Measurements from ENCODE around the gene ZNF500. TPM values are rescaled to one million over a fixed set of nuclear protein-coding genes. Genes with fewer than 3 reads are reported as not detected.

The ZNF500 gene
- total RNA-seq, 1 donor from 2014 or later, result 5.8 TPM

- H3K27me3 ChIP-seq (ENCODE audit: control insufficient read depth, insufficient read depth, low read length), result no peaks in the 10 kb centered on the region
- peaks cover 1% of the 10 kb centered on the region for H3K36me3 ChIP-seq (ENCODE audit: control insufficient read depth, insufficient read depth, low read length)
- no peak for TF ChIP-seq CTCF (IDR thresholded peaks at IDR 0.05; ENCODE audit: insufficient read depth, low read length, poor library complexity, severe bottlenecking)
- no peak overlapping the region for H3K4me3 ChIP-seq (ENCODE audit: low read depth, low read length)
- no peak for DNase-seq (ENCODE audit: low read depth)
Measured at GRCh38 chr16:4723071-4723767, 43.7 kb downstream of the ZNF500 start.

GRCh38 chr16:4718466-4718865 lies 48.5 kb downstream of the ZNF500 start:
- no peak for TF ChIP-seq CTCF (IDR thresholded peaks at IDR 0.05; ENCODE audit: insufficient read depth, low read length, poor library complexity, severe bottlenecking)
- Histone ChIP-seq H3K36me3 (ENCODE audit: control insufficient read depth, insufficient read depth, low read length) (no peaks in the 10 kb centered on the region), H3K27me3 (ENCODE audit: control insufficient read depth, insufficient read depth, low read length) (no peaks in the 10 kb centered on the region), H3K4me3 (ENCODE audit: low read depth, low read length) (no peak overlapping the region)
- DNase-seq (ENCODE audit: low read depth), result no peak

DNA sequence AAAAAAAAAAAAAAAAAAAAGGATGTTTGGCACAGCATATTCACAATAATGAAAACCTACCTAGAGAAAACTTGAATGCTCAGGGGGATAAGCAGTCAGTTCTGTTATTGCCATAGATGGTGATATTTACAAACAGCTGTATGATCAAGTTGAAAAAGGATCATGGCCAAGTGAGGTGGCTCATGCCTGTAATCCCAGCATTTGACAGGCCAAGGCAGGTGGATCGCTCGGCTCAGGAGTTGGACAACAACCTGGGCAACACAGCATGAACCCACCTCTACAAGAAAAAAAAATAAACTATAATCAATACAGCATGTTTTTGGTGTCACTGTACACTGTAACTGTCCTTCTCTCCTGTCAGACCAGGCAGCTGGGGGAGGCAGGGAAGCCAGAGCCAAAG lies 52.0 kb downstream of the ZNF500 start:
- no peak for TF ChIP-seq CTCF (IDR thresholded peaks at IDR 0.05; ENCODE audit: insufficient read depth, low read length, poor library complexity, severe bottlenecking)
- Histone ChIP-seq H3K4me3 (ENCODE audit: low read depth, low read length) (no peak overlapping the region), H3K27me3 (ENCODE audit: control insufficient read depth, insufficient read depth, low read length) (no peaks in the 10 kb centered on the region), H3K36me3 (ENCODE audit: control insufficient read depth, insufficient read depth, low read length) (no peaks in the 10 kb centered on the region)
- DNase-seq (ENCODE audit: low read depth), result no peak

DNA sequence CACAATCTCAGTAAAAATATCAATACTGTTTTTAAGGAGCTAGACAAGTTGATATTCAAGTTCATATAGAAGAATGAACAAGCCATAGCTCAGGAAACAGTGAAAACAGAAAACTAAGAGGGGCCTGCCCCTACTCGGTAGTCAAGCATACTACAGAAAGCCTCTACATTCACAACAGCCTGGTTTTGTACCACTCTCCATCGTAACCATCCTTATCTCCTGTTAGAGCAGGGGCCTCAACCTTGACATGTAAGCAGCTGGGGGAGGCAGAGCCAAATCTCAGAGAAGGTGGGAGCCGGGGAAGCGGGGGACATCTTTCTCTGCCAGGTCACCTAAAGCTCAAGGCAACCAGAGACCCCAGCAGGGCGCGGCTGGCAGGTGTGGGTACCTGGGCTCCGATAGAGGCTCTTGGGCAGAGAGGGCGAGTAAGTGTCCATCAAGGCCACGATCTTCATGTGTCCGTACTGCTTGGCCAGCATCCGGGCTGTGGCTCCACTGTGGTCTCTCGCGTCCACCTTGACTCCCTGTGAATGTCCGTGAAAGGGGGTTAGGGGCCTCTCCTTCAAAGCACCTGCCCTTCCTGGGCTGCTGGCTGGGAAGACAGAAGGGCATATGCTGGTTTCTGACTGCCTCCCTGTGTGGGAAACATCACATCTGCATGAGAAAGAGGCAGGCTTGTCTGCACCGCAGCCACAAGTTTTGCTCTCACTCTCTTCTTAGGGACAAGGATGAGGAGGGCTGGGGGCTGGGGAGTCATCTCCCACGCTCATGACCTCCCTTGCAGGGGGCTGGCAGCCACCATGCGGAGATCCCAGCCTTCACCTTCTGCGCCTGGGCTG lies 53.1 kb downstream of the ZNF500 start:
- no peak for TF ChIP-seq CTCF (IDR thresholded peaks at IDR 0.05; ENCODE audit: insufficient read depth, low read length, poor library complexity, severe bottlenecking)
- H3K36me3 ChIP-seq (ENCODE audit: control insufficient read depth, insufficient read depth, low read length), result no peaks in the 10 kb centered on the region
- no peaks in the 10 kb centered on the region for H3K27me3 ChIP-seq (ENCODE audit: control insufficient read depth, insufficient read depth, low read length)
- no peak overlapping the region for H3K4me3 ChIP-seq (ENCODE audit: low read depth, low read length)
- no peak for DNase-seq (ENCODE audit: low read depth)

GRCh38 chr16:4709481-4709880 lies 57.5 kb downstream of the ZNF500 start:
- no peaks in the 10 kb centered on the region for H3K27me3 ChIP-seq (ENCODE audit: control insufficient read depth, insufficient read depth, low read length)
- H3K4me3 ChIP-seq (ENCODE audit: low read depth, low read length), result no peak overlapping the region
- DNase-seq (ENCODE audit: low read depth), result no peak
- no peaks in the 10 kb centered on the region for H3K36me3 ChIP-seq (ENCODE audit: control insufficient read depth, insufficient read depth, low read length)
- TF ChIP-seq CTCF (IDR thresholded peaks at IDR 0.05; ENCODE audit: insufficient read depth, low read length, poor library complexity, severe bottlenecking), result no peak

All from kidney epithelial cell (primary cell).